Activated T-cell treated with anti-CD3 and anti-CD28 coated beads for 48 hours (primary cell): ENCODE measurements around the gene ATG2A.
"Not testable (repeated sequence)": the region's sequence is repeated elsewhere in the genome, so short reads cannot be mapped to it uniquely, and the experiment has no call there.

ENCODE experiments used
- DNase-seq: peaks from one replicate; pipeline ENCODE4 v3.0.0-alpha.2; 2020; ENCODE audit warnings: low read depth

Gene ATG2A

GRCh38 chr11:64854157-64854533 lies 62.9 kb downstream of the ATG2A start:
- no peak for DNase-seq

- no peak for DNase-seq
Observed at GRCh38 chr11:64853709-64854108, 63.3 kb downstream of the ATG2A start.

GRCh38 chr11:64852804-64853509 lies 64.1 kb downstream of the ATG2A start:
- no peak for DNase-seq

GRCh38 chr11:64851831-64852351 lies 65.1 kb downstream of the ATG2A start:
- DNase-seq: no peak

- no peak for DNase-seq
Observed at GRCh38 chr11:64850979-64851567, 65.9 kb downstream of the ATG2A start.

- no peak for DNase-seq
Observed at GRCh38 chr11:64849598-64850356, 67.2 kb downstream of the ATG2A start.

- no peak for DNase-seq
Observed at GRCh38 chr11:64848826-64849597, 68.0 kb downstream of the ATG2A start.

- DNase-seq: no peak
Observed at GRCh38 chr11:64848214-64848825, 68.7 kb downstream of the ATG2A start.

- peak; percentile 88 for DNase-seq
Observed at GRCh38 chr11:64846998-64847666, 69.9 kb downstream of the ATG2A start.

- DNase-seq: not testable (repeated sequence)
Observed at GRCh38 chr11:64845776-64846129, 71.3 kb downstream of the ATG2A start.

GRCh38 chr11:64845129-64845775 lies 71.8 kb downstream of the ATG2A start:
- DNase-seq: no peak
